ENCODE data around the gene CREG1. TPM values are rescaled to one million over a fixed set of nuclear protein-coding genes. Genes with fewer than 3 reads are reported as not detected.

CREG1 gene
- total RNA-seq, 1 experiment from 2014 or later = 69.3 TPM

DNA sequence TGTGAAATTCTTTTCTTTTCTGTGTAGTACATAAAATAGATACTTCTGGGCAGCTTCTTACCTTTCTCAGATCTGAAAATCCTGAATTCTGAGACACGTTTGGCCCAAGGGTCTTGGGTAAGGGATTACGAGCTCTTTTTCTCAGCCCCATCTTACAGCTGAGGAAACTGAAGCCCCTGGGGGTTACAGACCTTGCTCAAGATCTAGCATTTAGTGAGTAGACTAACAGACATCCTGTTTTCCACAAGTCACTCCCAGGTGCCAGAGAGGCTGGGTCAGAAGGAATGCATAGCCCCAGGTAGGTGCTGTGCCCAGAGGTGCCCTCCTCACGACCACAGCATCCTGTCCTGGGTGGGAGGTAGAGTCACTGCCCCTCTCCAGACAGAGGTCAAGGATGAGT, 13.2 kb upstream of the CREG1 start:
- Mint-ChIP-seq H3K9me3 (ENCODE audit: low read depth, unreplicated experiment) (no peaks in the 10 kb centered on the region), H3K4me1 (ENCODE audit: low read depth, unreplicated experiment) (peaks cover 22% of the 10 kb centered on the region), H3K27me3 (ENCODE audit: unreplicated experiment) (no peaks in the 10 kb centered on the region), H3K36me3 (ENCODE audit: insufficient read depth, unreplicated experiment) (no peaks in the 10 kb centered on the region), H3K27ac (ENCODE audit: unreplicated experiment) (no peak overlapping the region), H3K4me3 (ENCODE audit: low read depth, unreplicated experiment) (no peak overlapping the region)
- BruUV-seq (replicated peaks) = no TSS peak
- CTCF ChIA-PET = interaction anchor here (0.6 kb wide), 1 partner anchor 554 kb away, joined by 3 read pairs; no protein-coding TSS in a partner anchor
- TF ChIP-seq, protein P1, sequence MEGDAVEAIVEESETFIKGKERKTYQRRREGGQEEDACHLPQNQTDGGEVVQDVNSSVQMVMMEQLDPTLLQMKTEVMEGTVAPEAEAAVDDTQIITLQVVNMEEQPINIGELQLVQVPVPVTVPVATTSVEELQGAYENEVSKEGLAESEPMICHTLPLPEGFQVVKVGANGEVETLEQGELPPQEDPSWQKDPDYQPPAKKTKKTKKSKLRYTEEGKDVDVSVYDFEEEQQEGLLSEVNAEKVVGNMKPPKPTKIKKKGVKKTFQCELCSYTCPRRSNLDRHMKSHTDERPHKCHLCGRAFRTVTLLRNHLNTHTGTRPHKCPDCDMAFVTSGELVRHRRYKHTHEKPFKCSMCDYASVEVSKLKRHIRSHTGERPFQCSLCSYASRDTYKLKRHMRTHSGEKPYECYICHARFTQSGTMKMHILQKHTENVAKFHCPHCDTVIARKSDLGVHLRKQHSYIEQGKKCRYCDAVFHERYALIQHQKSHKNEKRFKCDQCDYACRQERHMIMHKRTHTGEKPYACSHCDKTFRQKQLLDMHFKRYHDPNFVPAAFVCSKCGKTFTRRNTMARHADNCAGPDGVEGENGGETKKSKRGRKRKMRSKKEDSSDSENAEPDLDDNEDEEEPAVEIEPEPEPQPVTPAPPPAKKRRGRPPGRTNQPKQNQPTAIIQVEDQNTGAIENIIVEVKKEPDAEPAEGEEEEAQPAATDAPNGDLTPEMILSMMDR (IDR thresholded peaks at IDR 0.05; ENCODE audit: unreplicated experiment) = no peak
- intact Hi-C loops (cut with micrococcal nuclease; ENCODE audit: unreplicated experiment) = no loop called here
- no peak for DNase-seq

DNA sequence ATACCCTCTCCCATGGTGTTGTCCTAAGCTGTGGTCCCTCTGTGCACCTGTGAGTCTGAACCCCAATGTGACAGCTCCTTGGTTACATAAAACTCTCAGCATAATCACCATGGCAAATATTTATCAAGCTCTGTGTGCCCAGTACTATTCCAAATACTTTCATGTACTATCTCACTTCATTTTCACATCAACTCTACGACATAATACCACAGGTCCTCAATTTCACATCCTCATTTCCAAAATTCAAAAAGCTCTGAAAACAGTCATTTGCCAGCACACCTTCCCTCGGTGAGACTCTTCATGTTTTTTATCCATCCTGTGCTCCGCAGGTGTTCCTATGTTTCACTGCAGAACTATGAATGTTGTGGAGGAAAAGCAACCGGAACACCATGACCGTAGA, 12.4 kb upstream of the CREG1 start:
- no peaks in the 10 kb centered on the region for H3K36me3 Mint-ChIP-seq (ENCODE audit: insufficient read depth, unreplicated experiment)
- no peak overlapping the region for H3K27ac Mint-ChIP-seq (ENCODE audit: unreplicated experiment)
- DNase-seq = no peak
- BruUV-seq (replicated peaks) = no TSS peak
- no peaks in the 10 kb centered on the region for H3K9me3 Mint-ChIP-seq (ENCODE audit: low read depth, unreplicated experiment)
- H3K4me3 Mint-ChIP-seq (ENCODE audit: low read depth, unreplicated experiment) = no peak overlapping the region
- H3K27me3 Mint-ChIP-seq (ENCODE audit: unreplicated experiment) = no peaks in the 10 kb centered on the region
- TF ChIP-seq, protein P1 (IDR thresholded peaks at IDR 0.05; ENCODE audit: unreplicated experiment) = no peak
- CTCF ChIA-PET = interaction anchor here (2.5 kb wide), 1 partner anchor 12 kb away, joined by 12 read pairs; the partner anchor contains the start of gene CREG1
- intact Hi-C loops (cut with micrococcal nuclease; ENCODE audit: unreplicated experiment) = no loop called here
- peaks cover 22% of the 10 kb centered on the region for H3K4me1 Mint-ChIP-seq (ENCODE audit: low read depth, unreplicated experiment)

DNA sequence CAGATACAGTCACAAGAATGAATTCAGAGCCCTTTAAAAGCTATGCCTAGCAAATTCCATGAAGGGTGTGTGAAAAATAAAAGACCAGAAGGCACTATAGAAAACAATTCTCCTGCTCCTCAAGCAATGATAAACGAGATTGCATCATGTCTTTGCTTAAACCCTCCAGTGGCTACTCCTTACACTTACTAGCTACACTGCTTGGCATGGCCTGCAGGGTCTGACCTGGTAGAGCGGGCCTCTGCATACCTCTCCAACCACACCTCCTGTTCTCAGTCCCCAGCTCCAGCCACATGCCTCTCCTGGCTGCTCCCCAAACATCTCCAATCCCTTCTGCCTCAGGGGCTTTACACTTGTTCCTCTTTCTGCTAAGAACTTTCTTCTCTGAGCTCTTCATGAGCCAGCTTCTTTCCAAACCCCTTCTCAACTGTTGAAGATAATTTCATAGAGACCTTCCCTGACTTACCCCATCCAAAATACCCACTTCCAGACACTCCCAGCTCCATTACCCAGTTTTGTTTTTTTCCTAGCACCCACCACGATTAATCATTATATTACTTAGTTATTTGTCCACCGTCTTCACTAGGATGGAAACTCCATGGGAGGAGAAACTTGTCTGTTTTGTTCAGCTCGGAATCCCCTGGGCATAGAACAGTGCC, 11.2 kb upstream of the CREG1 start:
- Mint-ChIP-seq H3K4me3 (ENCODE audit: low read depth, unreplicated experiment) (no peak overlapping the region), H3K27ac (ENCODE audit: unreplicated experiment) (peak overlapping the region; percentile 15), H3K36me3 (ENCODE audit: insufficient read depth, unreplicated experiment) (no peaks in the 10 kb centered on the region), H3K9me3 (ENCODE audit: low read depth, unreplicated experiment) (no peaks in the 10 kb centered on the region), H3K27me3 (ENCODE audit: unreplicated experiment) (no peaks in the 10 kb centered on the region), H3K4me1 (ENCODE audit: low read depth, unreplicated experiment) (peaks cover 22% of the 10 kb centered on the region)
- TF ChIP-seq, protein P1 (IDR thresholded peaks at IDR 0.05; ENCODE audit: unreplicated experiment) = no peak
- intact Hi-C loops (cut with micrococcal nuclease; ENCODE audit: unreplicated experiment) = no loop called here
- no TSS peak for BruUV-seq (replicated peaks)
- peak; percentile 41 for DNase-seq
- CTCF ChIA-PET = interaction anchor here (0.6 to 2.5 kb wide), 5 partner anchors 8 to 213 kb away, joined by 3 to 12 read pairs (median 5); partner anchors contain the start of gene CREG1

DNA sequence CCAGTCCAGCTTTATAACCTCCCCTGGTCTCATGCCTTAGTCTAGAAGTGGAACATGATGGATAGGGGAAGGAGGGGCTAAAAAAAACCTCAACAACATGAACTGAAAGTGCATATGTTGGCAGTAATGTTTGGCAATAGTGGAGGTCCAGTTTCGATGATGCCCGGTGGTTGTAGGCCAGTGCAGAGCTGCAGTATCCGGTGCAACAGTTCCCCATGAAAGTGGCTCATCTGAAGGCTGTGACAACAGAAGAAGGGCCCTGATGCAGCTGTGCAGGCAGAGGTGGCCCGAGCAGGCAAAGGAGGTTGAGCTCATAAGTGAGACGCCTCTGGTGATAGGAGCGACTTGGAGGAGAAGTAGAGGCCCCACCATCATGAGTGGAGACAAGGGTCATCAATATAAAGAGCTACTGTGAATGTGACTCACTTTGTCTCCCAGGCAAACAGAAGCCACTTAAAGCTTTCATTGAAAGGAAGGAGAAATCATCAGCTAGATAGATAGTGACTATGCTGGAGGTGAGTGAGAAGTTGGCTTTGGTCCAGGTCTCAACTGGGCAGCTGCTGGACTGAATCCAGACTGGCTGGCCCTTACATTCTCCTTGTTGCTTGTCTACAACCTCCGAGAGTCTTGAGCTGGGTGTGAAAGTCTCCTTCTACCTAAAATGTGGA, 10.2 kb upstream of the CREG1 start:
- Mint-ChIP-seq H3K4me1 (ENCODE audit: low read depth, unreplicated experiment) (peaks cover 22% of the 10 kb centered on the region), H3K4me3 (ENCODE audit: low read depth, unreplicated experiment) (no peak overlapping the region), H3K9me3 (ENCODE audit: low read depth, unreplicated experiment) (no peaks in the 10 kb centered on the region), H3K36me3 (ENCODE audit: insufficient read depth, unreplicated experiment) (no peaks in the 10 kb centered on the region), H3K27me3 (ENCODE audit: unreplicated experiment) (no peaks in the 10 kb centered on the region), H3K27ac (ENCODE audit: unreplicated experiment) (peak overlapping the region; percentile 14)
- no TSS peak for BruUV-seq (replicated peaks)
- TF ChIP-seq, protein P1 (IDR thresholded peaks at IDR 0.05; ENCODE audit: unreplicated experiment) = no peak
- CTCF ChIA-PET = interaction anchor here (1.6 to 2.5 kb wide), 2 partner anchors 10 to 16 kb away, joined by 5 to 12 read pairs; partner anchors contain the start of gene CREG1
- intact Hi-C loops (cut with micrococcal nuclease; ENCODE audit: unreplicated experiment) = no loop called here
- peak; percentile 37 for DNase-seq

Measured in Calu3 (cell line).